Psoas muscle (tissue), 8 donors: ENCODE measurements around the gene ARHGEF16. TPM values are rescaled to one million over a fixed set of nuclear protein-coding genes. Genes with fewer than 3 reads are reported as not detected.

Experiments used
- ATAC-seq, 4 donors: fragments of 200-7000 bp; cut with Tn5 transposase; one replicate each; pipeline ENCODE4 v1.9.1; 2020; ENCODE audit warnings: moderate library complexity in 3 of 4, mild to moderate bottlenecking in 2 of 4
- DNase-seq, 2 donors: peaks; one replicate each; pipeline ENCODE4 v3.0.0-alpha.2; 2020
- H3K27ac ChIP-seq: fragments of 200-600 bp; one replicate; pipeline ENCODE4 v1.8.0; 2022
- H3K27me3 ChIP-seq, 3 donors: fragments of 200-600 bp in 1 of 3; one replicate each; pipeline versions ENCODE4 v1.6.1 to v1.8.0; 2013 to 2022; ENCODE audit warnings: low read length in 2 of 3, mild to moderate bottlenecking in 2 of 3, moderate library complexity in 1 of 3; ENCODE audit not compliant: insufficient read depth in 3 of 3
- H3K36me3 ChIP-seq, 2 donors: fragments of 200-600 bp in 1 of 2; one replicate each; pipeline versions ENCODE4 v1.6.1 to v1.8.0; 2013 to 2022; ENCODE audit warnings: low read depth in 1 of 2, mild to moderate bottlenecking in 1 of 2, moderate library complexity in 1 of 2; ENCODE audit not compliant: insufficient read depth in 1 of 2
- H3K4me1 ChIP-seq: fragments of 200-600 bp; one replicate; pipeline ENCODE4 v1.8.0; 2022
- H3K4me3 ChIP-seq: fragments of 200-600 bp; one replicate; pipeline ENCODE4 v1.8.0; 2022; ENCODE audit warnings: mild to moderate bottlenecking
- H3K9me3 ChIP-seq: fragments of 200-600 bp; one replicate; pipeline ENCODE4 v1.8.0; 2022
- WGBS, 3 donors: extraction: QIAGEN DNeasy Blood & Tissue Kit; methylation state at CpG; one replicate each; pipeline versions ENCODE4 v1.1.6 to v1.1.7; 2013; 5-methylcytosine and 5-hydroxymethylcytosine counted together
- intact Hi-C, 2 donors: fragments of 100-400 bp; cut with DNase I; formaldehyde crosslinking; loops; one replicate each; pipeline versions ENCODE4 v1.11.0 to v1.14.2; 2022
- polyA plus RNA-seq, 3 donors: library from polyadenylated mRNA; stranded (reverse); fragments of 200-250 nt; gene quantifications; one replicate each; pipeline ENCODE4 v1.2.3, GENCODE V29; 2013
- total RNA-seq, 4 donors: library from RNA; stranded (reverse); fragmentation: NEBNext Ultra II Directional in 2 of 4; extraction: Animal tissue kit (Norgen Biotek cat#: 25700) in 2 of 4; gene quantifications; one replicate each; pipeline versions ENCODE4 v1.2.1 to v1.2.4, GENCODE V29; 2021 to 2023
- TF ChIP-seq, protein P1 (sequence below): fragments of 200-600 bp; IDR thresholded peaks from one replicate; pipeline ENCODE4 v1.8.0; 2022; ENCODE audit warnings: antibody characterized with exemption
- donor health status: healthy with polysubstance abuse.
- donor health status: DM: no; HTN: no; CAD: no; lungs with moderate emphysema.
- donor health status: Bipolar disorder and iron deficiency.
- donor health status: healthy.
- donor health status: DM: yes; HTN: yes; CAD: no.
- donor health status: DM: no; HTN: no; CAD: no.
- donor health status: DM: no; HTN: no; CAD: no.
- donor health status: DM: yes; HTN: yes; CAD: no.

ARHGEF16 gene
- total and polyA plus RNA-seq, 7 donors: 0.29 to 0.56 (median 0.51) TPM

DNA sequence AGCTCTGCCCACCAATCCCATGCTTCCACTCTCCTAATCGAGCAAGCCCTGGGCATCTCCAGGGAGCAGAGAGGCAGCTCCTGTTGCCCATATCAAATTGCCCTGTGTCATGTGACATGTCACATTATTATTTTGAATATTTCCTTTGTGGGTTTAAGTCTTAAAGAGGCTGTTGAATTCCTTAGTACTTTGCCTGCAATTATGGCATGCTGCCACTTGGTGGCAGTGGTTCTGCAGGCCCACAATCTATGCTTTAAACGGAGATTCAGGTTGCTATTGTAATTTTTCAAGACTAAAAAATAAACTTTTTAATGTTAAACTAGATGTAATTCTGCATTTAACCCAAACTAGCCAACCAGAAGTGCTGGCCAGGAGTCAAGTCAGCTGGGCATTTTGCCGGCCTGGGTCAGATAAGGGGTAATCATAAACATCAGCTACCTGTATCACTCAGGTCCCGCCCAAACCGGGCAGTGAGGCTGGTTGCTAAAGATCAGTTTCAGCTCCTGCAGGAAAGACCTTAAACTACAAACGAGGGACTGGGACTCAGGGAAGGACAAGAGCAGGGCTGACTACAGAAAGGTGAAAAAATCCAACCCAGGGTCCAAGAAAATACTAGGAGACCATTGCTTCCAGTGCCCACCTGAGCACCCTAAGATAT, 37.3 kb upstream of the ARHGEF16 start:
- Histone ChIP-seq H3K36me3 (no peaks in the 10 kb centered on the region), H3K9me3 (peaks cover 12% of the 10 kb centered on the region), H3K27ac (no peak overlapping the region), H3K4me3 (no peak overlapping the region), H3K4me1 (no peaks in the 10 kb centered on the region), H3K27me3 (peaks cover 0 to 29% (median 7%) of the 10 kb centered on the region in 3 donors)
- intact Hi-C loops: no loop called here
- DNase-seq: no peak
- no peak for ATAC-seq
- 82 to 85% (median 85%) methylated on average over 6 of the region's 6 CpGs for WGBS, 3 donors
- TF ChIP-seq, protein P1, sequence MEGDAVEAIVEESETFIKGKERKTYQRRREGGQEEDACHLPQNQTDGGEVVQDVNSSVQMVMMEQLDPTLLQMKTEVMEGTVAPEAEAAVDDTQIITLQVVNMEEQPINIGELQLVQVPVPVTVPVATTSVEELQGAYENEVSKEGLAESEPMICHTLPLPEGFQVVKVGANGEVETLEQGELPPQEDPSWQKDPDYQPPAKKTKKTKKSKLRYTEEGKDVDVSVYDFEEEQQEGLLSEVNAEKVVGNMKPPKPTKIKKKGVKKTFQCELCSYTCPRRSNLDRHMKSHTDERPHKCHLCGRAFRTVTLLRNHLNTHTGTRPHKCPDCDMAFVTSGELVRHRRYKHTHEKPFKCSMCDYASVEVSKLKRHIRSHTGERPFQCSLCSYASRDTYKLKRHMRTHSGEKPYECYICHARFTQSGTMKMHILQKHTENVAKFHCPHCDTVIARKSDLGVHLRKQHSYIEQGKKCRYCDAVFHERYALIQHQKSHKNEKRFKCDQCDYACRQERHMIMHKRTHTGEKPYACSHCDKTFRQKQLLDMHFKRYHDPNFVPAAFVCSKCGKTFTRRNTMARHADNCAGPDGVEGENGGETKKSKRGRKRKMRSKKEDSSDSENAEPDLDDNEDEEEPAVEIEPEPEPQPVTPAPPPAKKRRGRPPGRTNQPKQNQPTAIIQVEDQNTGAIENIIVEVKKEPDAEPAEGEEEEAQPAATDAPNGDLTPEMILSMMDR: peak; percentile 21

DNA sequence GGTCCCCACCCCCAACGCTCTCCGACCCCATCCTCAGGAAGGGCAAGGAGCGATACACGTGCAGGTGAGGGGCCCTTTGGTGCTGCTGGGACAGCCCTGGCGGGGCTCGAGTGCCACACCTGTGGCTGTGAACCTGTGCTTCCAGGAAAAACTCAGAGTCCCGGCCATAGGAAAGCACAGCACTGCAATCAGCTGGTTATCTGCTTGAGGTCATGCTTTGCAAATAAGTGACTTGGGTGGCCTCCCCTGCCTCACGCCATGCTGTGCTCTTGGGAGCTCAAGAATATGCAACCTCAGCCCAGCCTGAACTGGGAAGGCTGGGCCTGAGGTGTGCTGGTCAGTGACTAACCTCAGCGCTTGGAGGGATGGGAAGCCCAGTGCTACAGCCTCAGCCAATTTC, 36.5 kb upstream of the ARHGEF16 start:
- intact Hi-C loops: no loop called here
- H3K9me3 ChIP-seq: peaks cover 12% of the 10 kb centered on the region
- 82 to 90% (median 89%) methylated on average over 9 of the region's 9 CpGs for WGBS, 3 donors
- no peak overlapping the region for H3K27ac ChIP-seq
- no peaks in the 10 kb centered on the region for H3K36me3 ChIP-seq
- TF ChIP-seq, protein P1: no peak
- H3K4me1 ChIP-seq: no peaks in the 10 kb centered on the region
- no peak overlapping the region for H3K4me3 ChIP-seq
- DNase-seq (no peak), ATAC-seq (no peak)
- peaks cover 0 to 22% (median 5%) of the 10 kb centered on the region in 3 donors for H3K27me3 ChIP-seq

DNA sequence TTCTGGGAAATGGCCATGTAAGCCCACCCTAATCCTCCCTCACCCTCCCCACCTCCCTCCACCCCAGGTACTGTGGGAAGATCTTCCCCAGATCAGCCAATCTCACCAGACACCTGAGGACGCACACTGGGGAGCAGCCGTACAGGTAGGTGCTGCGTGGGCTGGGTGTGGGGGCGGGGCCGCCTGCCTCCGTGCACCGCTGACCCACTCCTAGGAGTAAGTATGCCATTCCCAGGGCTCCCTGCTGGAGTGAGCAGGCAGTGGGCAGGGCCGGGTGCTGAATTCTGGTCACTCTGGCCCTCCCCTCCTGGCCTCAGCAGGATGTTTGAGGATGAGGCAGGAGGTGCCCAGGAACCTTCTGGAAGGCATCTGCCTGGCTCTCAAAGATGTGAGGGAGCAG, 35.9 kb upstream of the ARHGEF16 start:
- Histone ChIP-seq H3K27me3 (peaks cover 0 to 22% (median 4%) of the 10 kb centered on the region in 3 donors), H3K4me1 (no peaks in the 10 kb centered on the region), H3K27ac (no peak overlapping the region), H3K4me3 (no peak overlapping the region), H3K9me3 (peaks cover 12% of the 10 kb centered on the region), H3K36me3 (no peaks in the 10 kb centered on the region)
- no peak for DNase-seq
- intact Hi-C loops: no loop called here
- no peak for ATAC-seq
- TF ChIP-seq, protein P1: no peak
- WGBS, 3 donors: 87 to 92% (median 90%) methylated on average over 8 of the region's 8 CpGs

DNA sequence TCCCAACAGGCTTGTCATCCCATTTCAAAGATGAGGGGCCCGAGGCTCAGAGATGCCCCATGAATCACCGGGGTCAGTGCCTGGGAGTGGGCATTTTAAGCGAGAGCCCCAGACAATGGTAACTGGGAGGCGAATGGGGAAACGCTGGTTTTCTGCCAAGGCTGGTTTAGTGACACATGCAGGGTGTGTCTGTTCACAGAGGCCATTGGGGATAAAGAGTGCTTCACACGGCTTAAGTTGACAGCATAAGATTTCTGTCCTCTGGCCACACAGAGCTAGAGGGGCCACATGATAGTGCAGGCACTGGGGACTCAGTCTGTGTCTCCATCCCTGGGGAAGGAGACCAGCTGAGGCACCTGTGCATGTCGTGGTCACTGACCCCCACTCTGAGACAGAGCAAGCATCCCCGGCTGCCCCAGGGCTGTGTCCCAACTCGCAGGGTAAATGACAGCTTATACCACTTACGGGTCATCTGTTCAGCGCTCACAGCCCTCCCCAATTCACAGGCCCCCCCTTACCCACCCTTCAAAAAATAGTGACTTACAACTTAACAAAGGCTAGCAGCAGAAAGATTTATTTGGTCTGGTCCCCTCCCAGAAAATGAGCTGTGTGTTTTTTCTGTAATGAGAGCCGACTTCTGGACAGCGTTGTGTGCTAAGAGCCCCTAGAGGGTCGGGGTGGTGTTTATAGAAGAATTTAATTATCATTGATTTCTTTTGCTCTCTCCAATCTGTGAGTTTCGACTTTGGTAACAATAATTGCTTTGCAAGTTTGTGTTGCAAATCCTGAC, 34.9 kb upstream of the ARHGEF16 start:
- ATAC-seq (no peak), DNase-seq (no peak)
- Histone ChIP-seq H3K27me3 (peaks cover 0 to 22% (median 4%) of the 10 kb centered on the region in 3 donors), H3K9me3 (peaks cover 12% of the 10 kb centered on the region), H3K4me1 (no peaks in the 10 kb centered on the region), H3K27ac (no peak overlapping the region), H3K36me3 (no peaks in the 10 kb centered on the region), H3K4me3 (no peak overlapping the region)
- intact Hi-C loops: loop anchor here in 1 of 2 donors (5.0 to 10.0 kb wide), 3 partner anchors 135 to 545 kb away; partner anchors contain the start of gene PRDM16
- TF ChIP-seq, protein P1: no peak
- WGBS, 3 donors: 51 to 60% (median 52%) methylated on average over 15 of the region's 15 CpGs
